Measurements from ENCODE around the gene MEF2D. TPM values are rescaled to one million over a fixed set of nuclear protein-coding genes. Genes with fewer than 3 reads are reported as not detected.

MEF2D gene
- total RNA-seq, 6 experiments from 2014 or later = 13.3 to 17.1 (median 15.0) TPM

- Histone ChIP-seq H3K9me3 (no peaks in the 10 kb centered on the region), H3K27ac (no peak overlapping the region), H3K4me3 (no peak overlapping the region), H3K36me3 (no peaks in the 10 kb centered on the region), H3K27me3 (no peaks in the 10 kb centered on the region), H3K4me1 (no peaks in the 10 kb centered on the region)
- intact Hi-C loops (cut with DNase I) = no loop called here
- DNase-seq (no peak), ATAC-seq (no peak)
- 82% methylated on average over 3 of the region's 4 CpGs for WGBS (ENCODE audit: insufficient coverage, low coverage, low lambda C conversion rate, missing lambda C conversion rate)
- no peak for TF ChIP-seq CTCF (IDR thresholded peaks at IDR 0.05)
- TF ChIP-seq POLR2A (IDR thresholded peaks at IDR 0.05) = no peak
Observed at GRCh38 chr1:156516821-156517220, 16.2 kb upstream of the MEF2D start.

- peak in 3 of 4 donors; percentile 18 to 43 (median 19) for ATAC-seq
- H3K4me3 ChIP-seq = no peak overlapping the region
- DNase-seq = no peak
- H3K36me3 ChIP-seq = no peaks in the 10 kb centered on the region
- H3K9me3 ChIP-seq = no peaks in the 10 kb centered on the region
- intact Hi-C loops (cut with DNase I) = no loop called here
- H3K27ac ChIP-seq = no peak overlapping the region
- 30% methylated on average over 2 of the region's 2 CpGs for WGBS (ENCODE audit: insufficient coverage, low coverage, low lambda C conversion rate, missing lambda C conversion rate)
- no peaks in the 10 kb centered on the region for H3K27me3 ChIP-seq
- H3K4me1 ChIP-seq = no peaks in the 10 kb centered on the region
- TF ChIP-seq POLR2A (IDR thresholded peaks at IDR 0.05) (no peak), CTCF (IDR thresholded peaks at IDR 0.05) (no peak)
Observed at GRCh38 chr1:156515956-156516355, 15.4 kb upstream of the MEF2D start.

- H3K27me3 ChIP-seq = no peaks in the 10 kb centered on the region
- no peak for DNase-seq
- no peak overlapping the region for H3K4me3 ChIP-seq
- H3K9me3 ChIP-seq = no peaks in the 10 kb centered on the region
- H3K4me1 ChIP-seq = no peaks in the 10 kb centered on the region
- H3K27ac ChIP-seq = no peak overlapping the region
- no peaks in the 10 kb centered on the region for H3K36me3 ChIP-seq
- WGBS (ENCODE audit: insufficient coverage, low coverage, low lambda C conversion rate, missing lambda C conversion rate) = 66% methylated on average over 5 of the region's 9 CpGs
- intact Hi-C loops (cut with DNase I) = no loop called here
- TF ChIP-seq CTCF (IDR thresholded peaks at IDR 0.05) (no peak), POLR2A (IDR thresholded peaks at IDR 0.05) (no peak)
- ATAC-seq = no peak
Observed at GRCh38 chr1:156513185-156513584, 12.6 kb upstream of the MEF2D start.

GRCh38 chr1:156511644-156512043, 11.1 kb upstream of the MEF2D start:
- intact Hi-C loops (cut with DNase I) = no loop called here
- no peak overlapping the region for H3K27ac ChIP-seq
- DNase-seq (no peak), ATAC-seq (no peak)
- no peaks in the 10 kb centered on the region for H3K27me3 ChIP-seq
- TF ChIP-seq POLR2A (IDR thresholded peaks at IDR 0.05) (no peak), CTCF (IDR thresholded peaks at IDR 0.05) (no peak)
- H3K4me3 ChIP-seq = no peak overlapping the region
- 71% methylated on average over 7 of the region's 7 CpGs for WGBS (ENCODE audit: insufficient coverage, low coverage, low lambda C conversion rate, missing lambda C conversion rate)
- H3K36me3 ChIP-seq = no peaks in the 10 kb centered on the region
- no peaks in the 10 kb centered on the region for H3K9me3 ChIP-seq
- H3K4me1 ChIP-seq = no peaks in the 10 kb centered on the region

DNA sequence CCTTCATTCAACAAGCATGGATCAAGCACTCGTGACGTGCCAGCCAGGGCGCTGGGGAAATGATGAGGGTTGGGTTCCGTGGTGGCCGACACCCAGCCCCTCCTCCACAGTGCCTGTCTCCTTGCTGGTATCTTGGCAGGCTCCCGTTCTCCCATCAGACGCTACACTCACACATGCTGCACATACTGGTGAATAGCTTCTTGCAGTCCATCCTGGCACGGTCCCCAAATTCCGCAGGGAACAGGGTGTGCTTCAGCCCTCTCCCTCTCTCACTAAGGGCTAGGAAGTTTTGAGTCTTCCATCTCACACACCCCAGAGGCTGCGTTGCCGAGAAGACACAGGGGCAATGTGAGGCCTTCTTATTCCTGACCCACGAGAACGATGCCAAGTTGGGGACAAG, 10.1 kb upstream of the MEF2D start:
- Histone ChIP-seq H3K27ac (no peak overlapping the region), H3K4me3 (no peak overlapping the region), H3K27me3 (no peaks in the 10 kb centered on the region), H3K9me3 (no peaks in the 10 kb centered on the region), H3K4me1 (no peaks in the 10 kb centered on the region), H3K36me3 (no peaks in the 10 kb centered on the region)
- ATAC-seq (peak in 2 of 4 donors; percentile 19 to 31), DNase-seq (no peak)
- intact Hi-C loops (cut with DNase I) = no loop called here
- 48% methylated on average over 5 of the region's 13 CpGs for WGBS (ENCODE audit: insufficient coverage, low coverage, low lambda C conversion rate, missing lambda C conversion rate)
- no peak for TF ChIP-seq CTCF (IDR thresholded peaks at IDR 0.05)
- TF ChIP-seq POLR2A (IDR thresholded peaks at IDR 0.05) = no peak

Data from right lobe of liver (tissue), 6 donors.